ENCODE results near the gene SNTG2. TPM values are rescaled to one million over a fixed set of nuclear protein-coding genes. Genes with fewer than 3 reads are reported as not detected.

The SNTG2 gene
- total and polyA plus RNA-seq, 2 donors (not counting 3 experiments of a cell fraction or from before 2014, with no cell fraction given): not detected

DNA sequence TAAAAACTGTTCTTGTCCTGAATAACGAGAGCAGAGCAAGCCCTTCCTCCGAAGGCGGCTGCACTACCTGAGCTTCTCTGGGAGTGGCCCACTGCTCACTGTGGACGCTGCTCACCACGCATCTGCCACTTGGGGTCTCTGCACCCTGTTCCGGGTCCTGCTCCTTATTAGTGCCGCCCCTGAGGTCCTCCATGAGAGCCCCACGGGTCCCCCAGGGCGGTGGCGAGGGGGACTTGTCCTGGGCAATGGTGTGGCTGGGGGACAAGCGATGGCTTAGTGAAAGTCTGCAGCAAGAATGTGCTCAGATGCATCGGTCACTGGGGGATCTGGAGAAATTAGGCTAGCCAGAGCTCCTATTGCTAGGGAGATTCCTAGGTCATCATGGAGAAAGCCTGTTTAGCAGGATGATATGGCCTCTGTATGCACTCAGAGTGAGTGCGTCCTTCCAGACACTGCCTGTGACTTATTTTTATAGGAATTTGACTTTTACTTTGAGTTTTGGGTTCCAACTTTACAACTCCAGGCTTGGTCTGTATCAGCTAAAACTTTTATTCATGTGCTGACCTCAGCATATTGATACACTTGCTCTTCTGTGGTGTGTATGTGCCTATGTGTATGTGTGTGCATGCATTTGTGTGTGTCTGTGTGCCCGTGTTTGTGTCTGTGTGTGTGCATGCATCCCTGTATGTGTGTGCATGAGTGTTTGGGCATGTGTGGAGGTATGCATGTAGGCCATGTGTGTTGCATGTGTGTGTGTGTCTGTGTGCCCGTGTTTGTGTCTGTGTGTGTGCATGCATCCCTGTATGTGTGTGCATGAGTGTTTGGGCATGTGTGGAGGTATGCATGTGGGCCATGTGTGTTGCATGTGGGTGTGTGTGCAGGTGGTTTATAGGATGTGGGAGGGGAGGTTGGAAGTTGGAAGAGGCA, 129.5 kb downstream of the SNTG2 start:
- CTCF ChIA-PET: no interaction called here
- Histone ChIP-seq H3K27me3 (ENCODE audit: control insufficient read depth in 2 of 2, insufficient read depth in 2 of 2, low read length in 2 of 2) (no peaks in the 10 kb centered on the region), H3K36me3 (ENCODE audit: control insufficient read depth in 2 of 2, extremely low read depth in 1 of 2, insufficient read depth in 2 of 2, low read length in 2 of 2) (no peaks in the 10 kb centered on the region), H3K27ac (ENCODE audit: insufficient read depth, low read depth, low read length) (no peak overlapping the region), H3K9me3 (replicated peaks; ENCODE audit: control insufficient read depth, insufficient read depth, low read length) (peaks cover 15% of the 10 kb centered on the region), H3K79me2 (ENCODE audit: control insufficient read depth, insufficient read depth, low read length) (no peaks in the 10 kb centered on the region), H2AFZ (ENCODE audit: low read depth, low read length) (no peak overlapping the region), H3K9ac (replicated peaks; ENCODE audit: extremely low read depth, insufficient read depth, low read length) (no peak overlapping the region), H3K4me3 (replicated peaks in 1 of 3; ENCODE audit: insufficient read depth in 1 of 3, low read depth in 1 of 3, low read length in 3 of 3) (no peak overlapping the region), H4K20me1 (replicated peaks; ENCODE audit: control insufficient read depth, extremely low read depth, insufficient read depth, low read length) (no peaks in the 10 kb centered on the region), H3K9me1 (replicated peaks; ENCODE audit: control insufficient read depth, extremely low read depth, insufficient read depth, low read length) (no peaks in the 10 kb centered on the region), H3K4me2 (ENCODE audit: insufficient read depth, low read length) (no peak overlapping the region), H3K4me1 (ENCODE audit: control insufficient read depth, extremely low read depth, insufficient read depth, low read length) (no peaks in the 10 kb centered on the region)
- BruUV-seq (replicated peaks): no TSS peak
- no peak for TF ChIP-seq FOS (IDR thresholded peaks at IDR 0.05; ENCODE audit: borderline replicate concordance, insufficient read depth, low read length)
- no peak for TF ChIP-seq JUN (IDR thresholded peaks at IDR 0.05; ENCODE audit: borderline replicate concordance, insufficient read depth, insufficient read length, low read depth)
- TF ChIP-seq POLR2A (IDR thresholded peaks at IDR 0.05; ENCODE audit: low read depth, low read length): no peak
- no peak for TF ChIP-seq GATA2 (IDR thresholded peaks at IDR 0.05; ENCODE audit: insufficient read depth, insufficient read length, low read depth, low read length)
- TF ChIP-seq POLR2AphosphoS5 (IDR thresholded peaks at IDR 0.05; ENCODE audit: insufficient read depth, low read depth, low read length): no peak
- TF ChIP-seq MYC (IDR thresholded peaks at IDR 0.05; ENCODE audit: low read depth, low read length): no peak
- TF ChIP-seq, protein P1, sequence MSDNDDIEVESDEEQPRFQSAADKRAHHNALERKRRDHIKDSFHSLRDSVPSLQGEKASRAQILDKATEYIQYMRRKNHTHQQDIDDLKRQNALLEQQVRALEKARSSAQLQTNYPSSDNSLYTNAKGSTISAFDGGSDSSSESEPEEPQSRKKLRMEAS (IDR thresholded peaks at IDR 0.05; ENCODE audit: insufficient read depth, insufficient read length): no peak
- no peak for TF ChIP-seq EZH2 (IDR thresholded peaks at IDR 0.05; ENCODE audit: borderline replicate concordance, low read depth, low read length, severe bottlenecking)
- TF ChIP-seq, protein P2, sequence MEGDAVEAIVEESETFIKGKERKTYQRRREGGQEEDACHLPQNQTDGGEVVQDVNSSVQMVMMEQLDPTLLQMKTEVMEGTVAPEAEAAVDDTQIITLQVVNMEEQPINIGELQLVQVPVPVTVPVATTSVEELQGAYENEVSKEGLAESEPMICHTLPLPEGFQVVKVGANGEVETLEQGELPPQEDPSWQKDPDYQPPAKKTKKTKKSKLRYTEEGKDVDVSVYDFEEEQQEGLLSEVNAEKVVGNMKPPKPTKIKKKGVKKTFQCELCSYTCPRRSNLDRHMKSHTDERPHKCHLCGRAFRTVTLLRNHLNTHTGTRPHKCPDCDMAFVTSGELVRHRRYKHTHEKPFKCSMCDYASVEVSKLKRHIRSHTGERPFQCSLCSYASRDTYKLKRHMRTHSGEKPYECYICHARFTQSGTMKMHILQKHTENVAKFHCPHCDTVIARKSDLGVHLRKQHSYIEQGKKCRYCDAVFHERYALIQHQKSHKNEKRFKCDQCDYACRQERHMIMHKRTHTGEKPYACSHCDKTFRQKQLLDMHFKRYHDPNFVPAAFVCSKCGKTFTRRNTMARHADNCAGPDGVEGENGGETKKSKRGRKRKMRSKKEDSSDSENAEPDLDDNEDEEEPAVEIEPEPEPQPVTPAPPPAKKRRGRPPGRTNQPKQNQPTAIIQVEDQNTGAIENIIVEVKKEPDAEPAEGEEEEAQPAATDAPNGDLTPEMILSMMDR (IDR thresholded peaks at IDR 0.05; ENCODE audit: extremely low read depth in 1 of 2, insufficient read depth in 1 of 2, low read depth in 1 of 2, low read length in 2 of 2): no peak
- no peak for DNase-seq (ENCODE audit: low read depth, low spot score)
- POLR2A ChIA-PET: no interaction called here
- no peak for FAIRE-seq
- intact Hi-C loops (cut with micrococcal nuclease): no loop called here
- dilution Hi-C loops (cut with MboI; ENCODE audit: extremely low pct_ligation_motif_present, low sequenced_read_pairs): no loop called here
